Measurements from ENCODE around the gene CIBAR2. TPM values are rescaled to one million over a fixed set of nuclear protein-coding genes. Genes with fewer than 3 reads are reported as not detected.

The CIBAR2 gene
- total RNA-seq, 1 donor from 2014 or later = not detected

DNA sequence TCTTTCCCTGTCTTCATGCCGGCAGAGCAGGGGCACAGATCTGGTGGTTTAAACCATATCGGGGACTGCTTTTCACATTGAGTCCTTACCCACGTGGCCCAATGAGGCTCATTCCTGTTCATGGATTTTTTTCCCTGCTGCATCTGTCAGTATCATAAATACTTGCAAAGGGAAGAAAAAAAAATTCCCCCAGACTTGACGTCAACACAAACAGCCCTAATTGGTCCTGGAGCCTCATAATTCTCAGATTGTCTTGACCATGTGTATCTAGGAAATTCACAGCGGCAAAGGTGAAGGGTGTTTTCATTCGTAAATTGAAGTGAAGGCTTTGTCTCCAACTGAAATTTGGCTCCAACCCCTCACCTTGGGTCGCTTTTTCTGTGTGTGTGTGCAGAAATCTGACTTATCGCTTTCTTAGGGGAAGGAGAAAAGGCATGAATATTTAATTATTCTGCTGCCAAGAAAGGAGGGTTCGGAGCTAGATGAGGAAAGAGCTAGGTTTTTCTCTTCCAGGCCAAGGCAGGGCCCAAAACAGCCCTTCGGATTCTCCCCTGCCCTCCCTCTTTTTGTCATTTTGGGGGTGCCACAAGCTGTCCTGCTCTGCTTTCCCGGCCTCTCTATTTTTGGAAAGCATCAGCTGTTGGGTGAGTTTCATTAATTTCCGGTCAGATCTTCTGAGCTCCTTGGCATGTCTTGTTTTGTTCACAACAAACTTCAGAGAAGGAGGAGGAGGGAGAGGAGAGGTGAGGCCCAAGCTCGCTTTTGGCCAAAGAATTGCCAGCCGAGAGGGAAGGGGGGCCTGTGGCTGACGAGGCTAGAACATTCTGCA, 17.8 kb upstream of the CIBAR2 start:
- no peaks in the 10 kb centered on the region for H3K36me3 ChIP-seq (ENCODE audit: control insufficient read depth, insufficient read depth, low read length)
- TF ChIP-seq, protein P1, sequence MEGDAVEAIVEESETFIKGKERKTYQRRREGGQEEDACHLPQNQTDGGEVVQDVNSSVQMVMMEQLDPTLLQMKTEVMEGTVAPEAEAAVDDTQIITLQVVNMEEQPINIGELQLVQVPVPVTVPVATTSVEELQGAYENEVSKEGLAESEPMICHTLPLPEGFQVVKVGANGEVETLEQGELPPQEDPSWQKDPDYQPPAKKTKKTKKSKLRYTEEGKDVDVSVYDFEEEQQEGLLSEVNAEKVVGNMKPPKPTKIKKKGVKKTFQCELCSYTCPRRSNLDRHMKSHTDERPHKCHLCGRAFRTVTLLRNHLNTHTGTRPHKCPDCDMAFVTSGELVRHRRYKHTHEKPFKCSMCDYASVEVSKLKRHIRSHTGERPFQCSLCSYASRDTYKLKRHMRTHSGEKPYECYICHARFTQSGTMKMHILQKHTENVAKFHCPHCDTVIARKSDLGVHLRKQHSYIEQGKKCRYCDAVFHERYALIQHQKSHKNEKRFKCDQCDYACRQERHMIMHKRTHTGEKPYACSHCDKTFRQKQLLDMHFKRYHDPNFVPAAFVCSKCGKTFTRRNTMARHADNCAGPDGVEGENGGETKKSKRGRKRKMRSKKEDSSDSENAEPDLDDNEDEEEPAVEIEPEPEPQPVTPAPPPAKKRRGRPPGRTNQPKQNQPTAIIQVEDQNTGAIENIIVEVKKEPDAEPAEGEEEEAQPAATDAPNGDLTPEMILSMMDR (IDR thresholded peaks at IDR 0.05; ENCODE audit: insufficient read depth, low read length, poor library complexity, severe bottlenecking) = no peak
- H3K4me3 ChIP-seq (ENCODE audit: low read depth, low read length) = no peak overlapping the region
- no peaks in the 10 kb centered on the region for H3K27me3 ChIP-seq (ENCODE audit: control insufficient read depth, insufficient read depth, low read length)
- no peak for DNase-seq (ENCODE audit: low read depth)

DNA sequence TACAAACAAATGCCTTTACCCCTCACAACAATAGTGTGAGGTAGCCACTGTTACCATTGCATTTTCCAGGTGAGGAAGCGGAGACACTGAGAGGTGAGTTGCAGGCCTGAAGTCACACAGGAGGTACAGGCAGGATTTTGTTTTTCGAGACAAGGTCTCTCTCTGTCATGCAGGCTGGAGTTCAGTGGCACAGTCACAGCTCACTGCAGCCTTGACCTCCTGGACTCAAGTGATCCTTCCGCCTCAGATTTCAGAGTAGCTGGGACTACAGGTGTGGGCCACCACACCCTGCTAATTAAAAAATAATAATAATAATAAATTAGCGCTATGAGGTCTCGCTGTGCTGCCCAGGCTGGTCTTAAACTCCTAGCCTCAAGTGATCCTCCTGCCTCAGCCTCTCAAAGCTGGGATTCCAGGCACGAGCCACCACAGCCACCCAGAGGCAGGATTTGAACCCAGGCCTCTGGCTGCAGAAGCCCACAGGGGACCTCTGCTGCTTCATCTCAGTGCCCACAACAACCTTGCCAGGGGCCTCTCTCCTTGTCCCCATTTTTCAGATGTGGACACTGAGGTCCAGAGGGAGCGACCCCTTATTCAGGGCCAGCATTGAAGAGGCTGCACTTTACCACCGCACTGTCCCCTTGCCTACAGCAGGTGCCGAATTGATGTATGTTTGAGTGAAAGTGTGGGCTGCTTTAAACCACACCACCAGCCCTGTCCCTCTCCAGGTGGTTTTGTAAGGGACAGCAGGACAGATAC, 16.0 kb upstream of the CIBAR2 start:
- no peak for DNase-seq (ENCODE audit: low read depth)
- Histone ChIP-seq H3K27me3 (ENCODE audit: control insufficient read depth, insufficient read depth, low read length) (no peaks in the 10 kb centered on the region), H3K36me3 (ENCODE audit: control insufficient read depth, insufficient read depth, low read length) (no peaks in the 10 kb centered on the region), H3K4me3 (ENCODE audit: low read depth, low read length) (no peak overlapping the region)
- TF ChIP-seq, protein P1 (IDR thresholded peaks at IDR 0.05; ENCODE audit: insufficient read depth, low read length, poor library complexity, severe bottlenecking) = no peak

DNA sequence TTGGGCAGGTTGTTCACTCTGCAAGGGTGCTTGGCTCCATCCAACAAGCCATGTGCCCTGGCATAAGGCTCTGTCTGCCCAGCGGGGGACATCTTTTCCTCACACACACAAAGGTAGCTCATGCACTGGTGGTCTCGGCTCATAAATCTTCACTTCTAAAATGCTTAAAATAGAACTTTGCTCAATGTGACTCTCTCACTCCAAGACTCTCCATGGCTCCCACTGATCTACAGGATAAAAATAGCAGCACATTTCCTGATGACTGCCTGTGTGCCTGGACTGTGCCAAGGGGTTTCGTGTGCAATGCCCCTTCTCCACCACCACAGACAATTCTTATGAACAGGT, 15.1 kb upstream of the CIBAR2 start:
- H3K36me3 ChIP-seq (ENCODE audit: control insufficient read depth, insufficient read depth, low read length) = no peaks in the 10 kb centered on the region

DNA sequence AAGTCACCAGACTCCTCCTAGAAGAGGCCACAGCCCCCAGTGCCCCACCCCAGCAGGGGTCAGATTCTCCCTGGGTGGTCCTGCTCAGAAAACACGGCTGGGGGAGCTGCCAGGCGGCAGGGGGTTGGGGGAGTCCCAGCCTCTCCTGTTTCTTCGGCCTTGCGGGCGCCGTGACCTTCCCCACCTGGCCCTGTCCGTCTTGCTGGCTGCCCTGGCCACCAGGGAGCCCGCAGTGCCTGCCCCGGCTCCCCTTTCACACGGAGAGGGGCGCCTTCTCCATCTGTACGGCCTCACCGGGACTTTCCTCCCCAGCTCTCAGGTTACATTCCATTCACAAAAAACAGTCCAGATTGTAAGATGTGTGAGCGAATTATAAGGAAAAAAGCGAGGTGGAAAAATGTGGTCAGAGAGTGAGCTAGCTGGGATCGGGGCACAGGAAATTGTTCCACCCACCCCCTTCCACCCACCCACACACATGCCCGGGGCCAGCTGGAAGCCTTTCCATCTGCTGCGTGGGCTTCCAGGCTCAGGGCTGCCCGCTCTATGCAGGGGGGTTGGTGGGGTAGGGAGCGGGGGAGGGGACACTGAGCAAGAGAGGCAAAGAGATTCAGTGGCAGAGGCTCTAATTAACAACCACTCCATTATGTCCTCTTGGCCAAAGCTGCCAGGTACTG, 14.6 kb upstream of the CIBAR2 start:
- no peak overlapping the region for H3K4me3 ChIP-seq (ENCODE audit: low read depth, low read length)
- TF ChIP-seq, protein P1 (IDR thresholded peaks at IDR 0.05; ENCODE audit: insufficient read depth, low read length, poor library complexity, severe bottlenecking) = no peak

More for the DNA sequence above, 15.1 kb upstream of the CIBAR2 start:
- TF ChIP-seq, protein P1 (IDR thresholded peaks at IDR 0.05; ENCODE audit: insufficient read depth, low read length, poor library complexity, severe bottlenecking) = no peak
- Histone ChIP-seq H3K4me3 (ENCODE audit: low read depth, low read length) (no peak overlapping the region), H3K27me3 (ENCODE audit: control insufficient read depth, insufficient read depth, low read length) (no peaks in the 10 kb centered on the region)
- no peak for DNase-seq (ENCODE audit: low read depth)

DNA sequence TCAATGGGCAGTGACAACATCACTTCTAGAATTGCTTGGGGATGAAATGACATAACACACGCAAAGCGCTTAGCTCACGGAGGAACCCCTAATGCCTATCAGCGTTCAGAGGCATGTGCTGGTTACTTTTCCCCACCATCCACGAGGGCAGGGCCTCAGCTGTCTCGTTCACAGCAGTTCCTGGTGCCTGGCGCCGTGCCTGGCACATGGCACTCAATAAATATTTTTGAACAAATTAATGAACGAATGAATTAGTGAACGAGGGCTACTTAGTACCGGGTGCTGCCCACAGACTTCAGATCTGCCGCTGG, 14.1 kb upstream of the CIBAR2 start:
- TF ChIP-seq, protein P1 (IDR thresholded peaks at IDR 0.05; ENCODE audit: insufficient read depth, low read length, poor library complexity, severe bottlenecking) = no peak
- no peak for DNase-seq (ENCODE audit: low read depth)
- Histone ChIP-seq H3K36me3 (ENCODE audit: control insufficient read depth, insufficient read depth, low read length) (no peaks in the 10 kb centered on the region), H3K4me3 (ENCODE audit: low read depth, low read length) (no peak overlapping the region), H3K27me3 (ENCODE audit: control insufficient read depth, insufficient read depth, low read length) (no peaks in the 10 kb centered on the region)

More for the DNA sequence above, 14.6 kb upstream of the CIBAR2 start:
- peak; percentile 70 for DNase-seq (ENCODE audit: low read depth)
- Histone ChIP-seq H3K36me3 (ENCODE audit: control insufficient read depth, insufficient read depth, low read length) (no peaks in the 10 kb centered on the region), H3K27me3 (ENCODE audit: control insufficient read depth, insufficient read depth, low read length) (no peaks in the 10 kb centered on the region)
